NCI-H345 treated with DMSO at 0.1 percent for 48 hours (cell line): Measurements from ENCODE around the gene ERBIN.
"Not testable (repeated sequence)": the region's sequence is repeated elsewhere in the genome, so short reads cannot be mapped to it uniquely, and the experiment has no call there.

Source experiments
- DNase-seq: peaks from one replicate; lab custom pipeline; 2025; ENCODE audit not compliant: unreplicated experiment; lab: John Stamatoyannopoulos, UW

Gene ERBIN

DNA sequence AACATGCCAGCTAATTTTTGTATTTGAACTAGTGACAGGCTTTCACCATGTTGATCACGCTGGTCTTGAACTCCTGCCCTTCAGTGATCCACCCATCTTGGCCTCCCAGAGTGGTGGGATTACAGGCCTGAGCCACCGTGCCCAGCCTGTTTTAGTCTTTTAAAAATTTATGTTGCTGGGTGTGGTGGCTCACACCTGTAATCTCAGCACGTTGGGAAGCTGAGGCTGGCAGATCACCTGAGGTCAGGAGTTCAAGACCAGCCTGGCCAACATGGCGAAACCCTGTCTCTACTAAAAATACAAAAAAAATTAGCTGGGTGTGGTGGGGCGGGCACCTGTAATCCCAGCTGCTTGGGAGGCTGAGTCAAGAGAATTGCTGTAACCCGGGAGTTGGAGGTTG is 10.7 kb upstream of the ERBIN start:
- not testable (repeated sequence) for DNase-seq

GRCh38 chr5:65916066-65916465 is 10.3 kb upstream of the ERBIN start:
- DNase-seq = no peak

GRCh38 chr5:65916636-65917035 is 9.7 kb upstream of the ERBIN start:
- DNase-seq = no peak

GRCh38 chr5:65919773-65920172 is 6.6 kb upstream of the ERBIN start:
- DNase-seq = no peak

GRCh38 chr5:65923339-65923738 is 3.0 kb upstream of the ERBIN start:
- no peak for DNase-seq

DNA sequence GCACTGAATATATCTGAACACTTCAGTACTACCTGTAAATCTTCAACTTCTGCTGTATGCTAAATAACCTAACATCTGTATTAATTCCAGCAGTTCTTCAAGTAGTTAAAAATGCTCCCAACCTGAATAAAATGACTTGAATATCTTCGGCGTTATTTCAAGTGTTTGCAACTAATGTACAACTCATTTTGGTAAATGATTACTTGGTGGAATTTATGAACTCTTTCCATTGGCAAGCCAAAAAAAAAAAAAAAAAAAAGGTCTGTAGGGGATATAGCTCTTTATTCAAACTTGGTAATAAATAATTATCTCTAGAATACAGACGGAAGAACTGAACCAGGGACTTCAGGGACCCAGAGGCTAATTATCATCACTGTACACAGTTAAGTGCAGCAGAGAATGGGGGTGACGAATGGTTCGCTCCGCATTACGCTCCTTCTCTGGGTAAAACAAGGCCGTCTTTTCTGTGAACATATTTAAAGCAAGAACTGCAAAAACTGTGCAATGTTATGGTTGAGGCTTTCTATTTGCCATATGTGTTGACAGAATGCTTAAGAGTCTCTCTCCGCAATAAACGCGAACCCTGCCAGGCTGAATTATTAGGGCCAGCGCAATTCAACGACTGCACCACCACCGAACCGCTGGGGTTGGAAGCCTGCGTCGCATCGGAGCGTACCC is 1.9 kb upstream of the ERBIN start:
- peak; percentile 35 for DNase-seq

GRCh38 chr5:65925044-65925600 is 1.3 kb upstream of the ERBIN start:
- peak; percentile 46 for DNase-seq

DNA sequence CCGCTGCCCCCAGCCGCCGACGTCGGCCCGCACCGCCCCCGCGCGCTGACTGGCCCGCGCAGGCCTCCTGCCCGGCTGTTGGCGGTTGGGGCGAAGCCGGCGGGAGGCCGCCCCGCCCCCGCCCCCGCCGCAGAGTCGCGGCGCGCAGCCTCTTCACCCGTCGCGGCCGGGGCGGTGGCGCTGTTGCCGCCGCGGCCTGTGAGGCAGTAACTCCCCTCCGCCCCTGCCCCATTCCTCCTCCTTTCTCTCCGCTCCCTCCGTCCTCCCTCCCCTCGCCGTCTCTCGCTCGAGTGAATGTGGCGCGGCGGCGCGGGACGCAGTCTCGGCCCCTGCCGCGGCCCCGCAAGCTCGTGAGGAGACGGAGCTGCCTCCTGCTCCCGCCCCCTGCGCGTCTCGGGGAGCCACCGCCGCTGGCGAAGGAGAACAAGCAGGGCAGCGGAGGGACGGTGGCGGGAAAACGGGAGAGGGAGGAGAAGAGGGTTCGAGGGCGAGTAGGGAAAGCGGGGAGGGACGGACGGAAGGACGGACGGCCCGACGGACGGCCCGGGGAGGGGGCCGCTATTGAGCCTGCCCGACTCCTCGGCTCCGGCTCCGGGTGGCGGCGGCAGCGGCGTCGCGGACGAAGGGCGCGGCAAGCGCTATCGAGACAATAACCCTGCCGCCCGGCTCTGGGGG is 637 bp upstream of the ERBIN start:
- peak; percentile 46 for DNase-seq

DNA sequence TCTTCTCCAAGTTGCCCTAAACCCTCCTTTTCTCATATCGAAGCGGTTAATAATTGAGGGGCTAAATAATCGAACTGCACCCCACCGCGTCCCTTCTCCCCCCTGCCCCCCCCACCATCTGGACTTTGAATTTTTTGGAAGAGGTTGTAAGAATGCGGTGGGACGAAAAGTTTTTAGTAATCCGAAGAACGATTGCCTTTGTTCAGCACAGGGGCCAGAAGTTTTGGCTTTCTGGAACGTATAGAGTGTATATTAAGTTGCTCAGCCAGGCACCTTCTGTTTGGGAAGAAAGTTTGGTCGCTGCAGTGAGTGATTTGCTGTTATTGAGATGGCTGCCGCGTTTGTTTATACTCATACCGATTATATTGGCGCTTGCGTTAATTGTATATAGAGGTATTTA is 518 bp downstream of the ERBIN start:
- DNase-seq = peak; percentile 6

DNA sequence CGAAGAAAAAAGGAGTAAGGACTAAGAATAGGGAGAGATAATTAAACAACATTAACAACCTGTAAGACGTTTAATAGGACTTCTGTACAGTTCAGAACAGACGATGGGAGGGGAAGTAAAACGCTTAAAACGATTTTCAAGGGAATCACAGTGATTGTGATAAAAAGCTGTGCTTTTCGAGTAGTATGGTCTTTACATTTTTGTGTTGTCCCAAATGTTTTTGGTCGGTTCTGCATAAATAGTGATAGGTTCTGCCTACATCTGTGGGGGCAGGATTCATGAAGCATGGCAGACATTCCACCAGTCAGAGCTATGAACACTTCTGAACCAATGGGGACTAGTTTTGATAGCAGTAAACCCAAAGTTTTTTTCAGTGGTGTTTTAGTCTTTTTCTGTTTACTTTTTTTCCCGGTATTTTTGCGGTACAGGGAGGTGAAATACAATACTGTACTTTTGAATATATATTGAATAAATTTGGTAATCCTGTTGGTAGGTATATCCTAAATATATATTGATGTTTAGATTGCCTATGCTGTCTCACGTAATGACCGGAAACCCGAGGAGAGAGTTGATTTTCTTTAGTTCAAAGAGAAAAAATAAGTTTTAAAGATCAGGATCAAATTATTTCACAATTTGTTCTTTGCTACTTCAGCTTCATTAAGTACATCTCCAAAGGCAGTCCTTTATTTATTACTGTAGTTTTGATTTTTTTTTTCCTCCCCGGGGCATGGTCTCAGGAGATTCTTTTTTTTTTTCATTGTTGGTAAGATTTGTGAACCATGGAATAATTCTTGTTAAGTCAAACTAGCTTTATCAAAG is 1.3 kb downstream of the ERBIN start:
- peak; percentile 2 for DNase-seq

DNA sequence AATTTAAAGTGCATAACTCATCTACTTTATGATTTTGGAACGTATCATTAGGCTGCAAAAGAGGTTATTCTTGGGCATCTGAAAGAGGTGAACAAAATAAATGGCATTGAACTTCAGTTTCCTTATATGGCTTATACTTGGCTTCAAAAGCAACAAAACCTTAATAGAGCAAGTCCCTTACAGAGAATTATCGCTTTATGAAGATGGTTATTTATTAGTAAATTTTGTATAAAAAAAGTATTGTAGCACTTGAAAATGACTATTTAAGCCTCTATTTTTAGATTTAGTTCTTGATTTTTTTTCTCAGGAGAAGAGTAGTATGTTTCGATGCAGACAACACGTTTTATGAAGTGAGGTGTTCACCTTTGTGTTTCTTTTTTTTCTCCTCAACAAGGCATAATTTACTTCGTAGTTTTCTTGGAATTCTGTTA is 2.0 kb downstream of the ERBIN start:
- DNase-seq = no peak

GRCh38 chr5:65928860-65929259 is 2.5 kb downstream of the ERBIN start:
- DNase-seq = no peak

GRCh38 chr5:65932676-65933075 is 6.3 kb downstream of the ERBIN start:
- DNase-seq = no peak

DNA sequence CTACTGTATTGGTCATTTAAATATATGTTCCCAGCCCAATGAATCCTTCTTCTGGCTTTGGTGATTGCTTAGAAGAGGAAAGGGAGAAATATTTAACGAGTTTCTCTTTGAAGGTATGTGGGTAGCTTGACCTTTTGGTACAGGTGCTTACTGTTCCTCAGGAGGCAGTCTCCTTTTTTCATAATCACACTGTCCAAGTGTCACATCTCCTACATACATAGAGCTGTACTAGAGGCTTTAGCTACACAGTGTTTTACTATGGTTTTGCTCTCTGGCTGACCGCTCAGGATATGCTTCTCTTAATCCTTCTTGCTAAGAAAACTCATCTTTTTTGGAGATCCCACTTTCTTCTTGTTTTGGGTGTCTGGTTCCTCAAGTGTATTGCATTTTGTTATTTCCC is 6.9 kb downstream of the ERBIN start:
- no peak for DNase-seq

DNA sequence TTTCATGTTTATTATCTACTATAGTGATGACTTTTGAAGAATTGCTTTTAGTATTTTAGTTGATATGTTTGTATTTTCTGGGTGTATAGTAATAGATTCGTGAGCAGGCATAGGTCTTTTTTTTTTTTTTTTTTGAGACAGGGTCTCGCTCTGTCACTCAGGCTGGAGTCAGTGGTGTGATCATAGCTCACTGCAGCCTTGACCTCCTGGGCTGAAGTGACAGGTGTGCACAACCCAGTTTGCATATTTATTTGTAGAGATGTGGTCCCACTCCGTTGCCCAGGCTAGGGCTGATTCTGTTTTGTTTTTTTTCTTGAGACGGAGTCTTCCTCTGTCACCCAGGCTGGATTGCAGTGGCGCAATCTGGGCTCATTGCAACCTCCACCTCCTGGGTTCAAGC is 11.9 kb downstream of the ERBIN start:
- no peak for DNase-seq

DNA sequence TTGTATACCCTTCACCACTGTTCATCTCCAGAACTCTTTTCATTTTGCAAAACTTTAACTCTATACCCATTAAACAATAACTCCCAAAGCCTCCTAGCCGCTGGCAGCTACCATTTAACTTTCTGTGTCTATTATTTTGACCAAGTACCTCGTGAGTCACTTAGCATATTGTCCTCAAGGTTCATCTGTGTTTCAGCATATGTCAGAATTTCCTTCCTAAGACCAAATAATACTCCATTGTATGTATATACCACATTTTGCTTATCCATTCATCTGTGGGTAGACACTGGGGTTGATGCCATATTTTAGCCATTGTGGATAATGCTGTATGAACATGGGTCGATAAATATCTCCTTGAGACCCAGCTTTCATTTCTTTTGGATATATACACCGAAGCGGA is 17.4 kb downstream of the ERBIN start:
- no peak for DNase-seq

- DNase-seq = no peak
Measured at GRCh38 chr5:65946198-65946745, 19.9 kb downstream of the ERBIN start.

DNA sequence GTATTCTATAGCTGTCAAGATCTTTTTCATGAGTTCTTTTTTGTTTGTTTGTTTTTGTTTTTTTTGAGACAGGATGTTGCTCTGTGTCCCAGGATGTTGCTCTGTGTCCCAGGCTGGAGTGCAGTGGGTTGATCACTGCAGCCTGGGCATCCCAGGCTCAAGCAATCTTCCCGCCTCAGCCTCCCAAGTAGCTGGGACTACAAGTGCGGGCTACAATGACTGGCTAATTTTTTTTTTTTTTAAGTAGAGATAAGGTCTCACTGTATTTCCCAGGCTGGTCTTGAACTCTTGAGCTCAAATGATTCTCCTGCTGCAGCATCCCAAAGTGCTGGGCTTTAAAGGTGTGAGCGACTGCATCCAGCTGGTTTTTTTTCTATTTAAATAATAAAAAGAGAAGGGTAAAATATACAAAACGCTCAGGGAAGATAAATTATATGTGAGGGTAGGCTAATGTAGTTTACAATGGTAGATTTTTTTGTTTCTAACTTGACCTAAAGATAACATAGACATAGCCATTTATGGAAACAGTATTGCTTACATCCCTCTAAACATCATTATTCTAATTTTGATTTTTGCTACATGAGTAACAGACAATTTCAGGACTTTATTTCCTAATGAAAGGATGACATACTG is 21.9 kb downstream of the ERBIN start:
- no peak for DNase-seq

DNA sequence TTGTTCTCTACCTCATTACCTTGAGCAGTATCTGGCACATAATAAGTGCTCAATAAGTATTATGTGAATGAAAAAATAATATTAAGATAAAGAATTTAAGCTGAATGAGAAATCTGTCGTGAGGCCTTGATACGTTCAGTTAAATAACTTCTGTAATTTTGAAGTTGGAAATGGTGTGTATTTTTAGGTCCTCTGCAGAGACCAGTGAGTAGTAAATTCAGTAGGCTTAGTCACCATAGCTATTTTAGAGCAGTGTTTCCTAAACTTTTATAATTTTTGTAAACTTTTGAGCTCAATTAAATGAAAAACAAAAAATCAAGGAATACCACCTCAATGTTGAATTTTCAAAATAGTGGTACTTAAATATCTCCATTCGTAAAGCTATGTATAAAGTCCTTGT is 25.0 kb downstream of the ERBIN start:
- DNase-seq = no peak

DNA sequence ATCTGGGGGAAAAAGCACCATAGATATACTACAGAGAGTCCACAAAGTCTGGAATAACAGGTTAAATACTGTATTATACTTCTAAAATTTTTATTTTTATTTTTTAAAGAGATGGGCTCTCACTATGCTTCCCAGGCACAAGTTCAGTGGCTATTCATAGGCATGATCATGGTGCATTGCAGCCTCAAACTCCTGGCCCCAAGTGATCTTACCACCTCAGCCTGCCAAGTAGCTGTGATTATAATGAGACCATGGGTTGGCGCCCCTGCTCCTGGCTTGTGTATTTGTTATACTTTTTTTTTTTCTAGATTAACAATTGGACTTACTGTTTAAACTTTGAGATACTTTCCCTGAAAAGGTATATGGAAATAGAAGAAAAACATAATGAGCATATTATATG is 25.9 kb downstream of the ERBIN start:
- no peak for DNase-seq

DNA sequence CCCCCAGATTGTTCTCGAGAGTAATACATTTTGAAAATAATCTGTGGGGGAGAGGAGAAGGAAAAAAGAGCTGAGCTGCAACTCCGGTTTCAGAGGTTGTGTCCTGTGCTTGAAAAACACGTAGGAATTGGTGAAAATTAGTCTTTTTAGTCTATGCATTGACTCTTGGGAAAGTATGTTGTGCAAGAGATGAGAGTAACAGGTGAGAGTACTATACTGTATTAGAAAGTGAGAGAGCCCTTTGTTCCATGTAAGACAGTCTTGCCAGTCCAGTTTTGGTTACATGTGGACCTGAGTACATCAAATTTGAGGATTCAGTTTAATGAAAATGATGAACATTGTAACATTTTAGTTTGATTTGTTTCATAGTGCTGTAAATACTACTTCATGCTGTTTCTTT is 27.8 kb downstream of the ERBIN start:
- DNase-seq = no peak
